Keratinocyte (primary cell): ENCODE measurements around the gene NUP210.

Experiments used
- CTCF ChIP-seq, 3 experiments: IDR thresholded peaks in 1 of 3; conservative IDR thresholded peaks in 1 of 3; optimal IDR thresholded peaks in 1 of 3; 2 replicates in 2 of 3; 3 replicates in 1 of 3; pipeline versions ENCODE3 to v1.5.1; 2011; ENCODE audit warnings: low read length in 3 of 3, mild to moderate bottlenecking in 3 of 3, moderate library complexity in 2 of 3, control low read depth in 1 of 3, inconsistent platforms in 1 of 3; ENCODE audit not compliant: insufficient read depth in 2 of 3; ENCODE audit errors: extremely low read depth in 1 of 3
- EZH2 ChIP-seq: IDR thresholded peaks from one replicate; pipeline ENCODE4 v1.6.1; 2012; ENCODE audit warnings: inconsistent platforms, mild to moderate bottlenecking, low read length, moderate library complexity

GRCh38 chr3:13335059-13335458 is 85.1 kb downstream of the NUP210 start:
- no peak for TF ChIP-seq CTCF (optimal IDR thresholded peaks at IDR 0.05 in 1 of 3, IDR thresholded peaks at IDR 0.05 in 1 of 3, conservative IDR thresholded peaks at IDR 0.05 in 1 of 3; ENCODE audit: extremely low read depth in 1 of 3, insufficient read depth in 2 of 3, low read length in 3 of 3)
- TF ChIP-seq EZH2: no peak
